ENCODE results near the gene AOPEP.

Gene AOPEP, protein sequence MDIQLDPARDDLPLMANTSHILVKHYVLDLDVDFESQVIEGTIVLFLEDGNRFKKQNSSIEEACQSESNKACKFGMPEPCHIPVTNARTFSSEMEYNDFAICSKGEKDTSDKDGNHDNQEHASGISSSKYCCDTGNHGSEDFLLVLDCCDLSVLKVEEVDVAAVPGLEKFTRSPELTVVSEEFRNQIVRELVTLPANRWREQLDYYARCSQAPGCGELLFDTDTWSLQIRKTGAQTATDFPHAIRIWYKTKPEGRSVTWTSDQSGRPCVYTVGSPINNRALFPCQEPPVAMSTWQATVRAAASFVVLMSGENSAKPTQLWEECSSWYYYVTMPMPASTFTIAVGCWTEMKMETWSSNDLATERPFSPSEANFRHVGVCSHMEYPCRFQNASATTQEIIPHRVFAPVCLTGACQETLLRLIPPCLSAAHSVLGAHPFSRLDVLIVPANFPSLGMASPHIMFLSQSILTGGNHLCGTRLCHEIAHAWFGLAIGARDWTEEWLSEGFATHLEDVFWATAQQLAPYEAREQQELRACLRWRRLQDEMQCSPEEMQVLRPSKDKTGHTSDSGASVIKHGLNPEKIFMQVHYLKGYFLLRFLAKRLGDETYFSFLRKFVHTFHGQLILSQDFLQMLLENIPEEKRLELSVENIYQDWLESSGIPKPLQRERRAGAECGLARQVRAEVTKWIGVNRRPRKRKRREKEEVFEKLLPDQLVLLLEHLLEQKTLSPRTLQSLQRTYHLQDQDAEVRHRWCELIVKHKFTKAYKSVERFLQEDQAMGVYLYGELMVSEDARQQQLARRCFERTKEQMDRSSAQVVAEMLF

DNA sequence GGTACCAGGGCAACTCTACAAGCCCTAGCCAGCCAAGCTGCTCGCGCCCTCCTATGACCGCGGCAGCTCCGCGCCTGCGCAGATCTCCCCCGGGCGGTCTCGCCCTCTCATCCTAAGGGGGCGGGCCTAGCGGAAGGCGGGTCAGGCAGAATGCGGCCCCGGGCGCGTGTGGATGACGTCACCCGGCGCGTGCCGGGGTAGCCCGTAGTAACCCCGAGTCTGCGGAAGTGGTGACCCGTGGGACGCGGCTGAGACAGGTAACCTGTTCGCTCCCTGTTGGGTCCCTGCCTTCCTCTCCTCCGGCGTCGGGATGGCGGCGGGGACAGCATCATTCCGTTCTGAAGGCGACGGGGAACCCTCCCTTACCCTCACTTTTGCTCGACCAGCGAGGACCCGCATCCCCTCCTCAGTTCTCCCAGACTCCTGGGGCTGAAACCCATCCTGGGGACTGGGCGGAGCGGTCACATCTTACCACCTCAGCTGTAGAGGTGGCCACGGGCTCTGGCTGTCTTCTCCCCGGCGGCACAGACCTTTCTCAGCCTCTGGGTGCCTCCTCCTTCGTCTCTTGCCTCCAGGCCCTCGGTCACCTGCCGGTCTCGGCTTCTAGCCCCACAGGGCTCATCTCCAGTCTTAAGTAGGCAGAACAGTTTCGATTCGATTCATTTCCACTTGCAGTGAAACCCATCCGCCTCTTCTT, at the start of gene AOPEP:
Gene AOPEP (plus strand): TSS at position 205 of the 697 bp plus-strand sequence. CDS start 33,085 bp downstream, outside the sequence.
- in situ Hi-C loops (cut with MboI; ENCODE audit: low sequenced_read_pairs, unreplicated experiment): no loop called here
- peak; percentile 100 for DNase-seq (ENCODE audit: low spot score)
- TF ChIP-seq, protein P1, sequence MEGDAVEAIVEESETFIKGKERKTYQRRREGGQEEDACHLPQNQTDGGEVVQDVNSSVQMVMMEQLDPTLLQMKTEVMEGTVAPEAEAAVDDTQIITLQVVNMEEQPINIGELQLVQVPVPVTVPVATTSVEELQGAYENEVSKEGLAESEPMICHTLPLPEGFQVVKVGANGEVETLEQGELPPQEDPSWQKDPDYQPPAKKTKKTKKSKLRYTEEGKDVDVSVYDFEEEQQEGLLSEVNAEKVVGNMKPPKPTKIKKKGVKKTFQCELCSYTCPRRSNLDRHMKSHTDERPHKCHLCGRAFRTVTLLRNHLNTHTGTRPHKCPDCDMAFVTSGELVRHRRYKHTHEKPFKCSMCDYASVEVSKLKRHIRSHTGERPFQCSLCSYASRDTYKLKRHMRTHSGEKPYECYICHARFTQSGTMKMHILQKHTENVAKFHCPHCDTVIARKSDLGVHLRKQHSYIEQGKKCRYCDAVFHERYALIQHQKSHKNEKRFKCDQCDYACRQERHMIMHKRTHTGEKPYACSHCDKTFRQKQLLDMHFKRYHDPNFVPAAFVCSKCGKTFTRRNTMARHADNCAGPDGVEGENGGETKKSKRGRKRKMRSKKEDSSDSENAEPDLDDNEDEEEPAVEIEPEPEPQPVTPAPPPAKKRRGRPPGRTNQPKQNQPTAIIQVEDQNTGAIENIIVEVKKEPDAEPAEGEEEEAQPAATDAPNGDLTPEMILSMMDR (IDR thresholded peaks at IDR 0.05; ENCODE audit: borderline replicate concordance, control extremely low read depth, extremely low read depth, insufficient read depth, missing control alignments): no peak

DNA sequence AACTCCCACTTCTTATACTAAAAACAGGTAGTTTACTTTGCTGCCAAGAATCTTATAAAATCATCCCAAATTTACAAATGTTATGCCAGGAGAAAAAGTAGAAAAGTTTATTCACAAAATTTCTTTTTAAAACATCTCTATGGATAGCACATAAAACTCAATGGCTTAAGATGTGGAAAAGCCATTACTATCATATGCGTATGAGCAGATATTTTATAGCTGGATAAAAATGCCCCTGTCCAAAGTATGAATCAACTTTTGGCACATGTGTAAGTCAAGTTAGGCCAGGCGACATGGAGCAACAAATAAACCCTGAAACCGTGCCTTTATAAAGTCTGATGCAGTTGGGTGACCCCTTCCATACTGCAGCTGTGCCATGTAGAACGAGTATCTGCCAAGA, 48.6 kb upstream of the AOPEP start:
- DNase-seq (ENCODE audit: low spot score): no peak
- TF ChIP-seq, protein P1 (IDR thresholded peaks at IDR 0.05; ENCODE audit: borderline replicate concordance, control extremely low read depth, extremely low read depth, insufficient read depth, missing control alignments): no peak
- in situ Hi-C loops (cut with MboI; ENCODE audit: low sequenced_read_pairs, unreplicated experiment): no loop called here

DNA sequence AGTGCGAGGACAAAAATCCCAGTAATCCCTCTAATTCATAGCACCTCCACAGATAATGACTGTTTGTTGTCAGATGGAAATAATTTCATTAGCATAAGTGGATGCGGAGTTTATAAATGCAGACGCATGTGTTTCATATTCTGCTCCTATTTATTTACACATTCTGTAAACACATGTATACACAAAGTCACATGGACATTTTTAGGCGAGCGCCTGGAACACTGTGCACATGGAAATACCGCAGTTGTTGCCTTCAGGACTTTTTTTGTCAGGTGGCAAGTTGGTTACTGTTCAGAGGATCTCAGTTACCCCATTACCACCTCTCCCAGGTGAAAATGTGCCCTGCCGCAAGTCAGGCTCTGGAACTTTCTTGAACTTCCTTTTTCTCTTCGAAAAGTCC, 46.9 kb upstream of the AOPEP start:
- TF ChIP-seq, protein P1 (IDR thresholded peaks at IDR 0.05; ENCODE audit: borderline replicate concordance, control extremely low read depth, extremely low read depth, insufficient read depth, missing control alignments): no peak
- DNase-seq (ENCODE audit: low spot score): no peak
- in situ Hi-C loops (cut with MboI; ENCODE audit: low sequenced_read_pairs, unreplicated experiment): no loop called here

DNA sequence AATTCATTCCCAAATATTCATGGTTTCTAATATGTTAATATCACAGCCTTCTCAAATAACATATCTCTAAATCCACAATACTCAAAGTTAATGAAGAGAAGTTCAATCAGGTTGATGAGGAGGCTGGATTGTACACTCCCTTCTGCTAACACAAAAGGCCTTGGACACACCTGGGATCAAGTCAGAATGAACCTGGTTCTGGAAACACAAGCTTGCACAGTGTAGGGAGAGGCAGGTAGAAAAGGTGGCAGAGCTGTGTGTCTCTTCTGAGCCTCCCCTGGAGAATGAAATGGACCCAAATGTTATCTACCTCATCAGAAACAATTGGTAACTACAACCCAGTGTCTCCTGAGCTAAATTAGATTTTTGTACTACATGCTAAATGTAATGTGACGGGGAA, 46.5 kb upstream of the AOPEP start:
- TF ChIP-seq, protein P1 (IDR thresholded peaks at IDR 0.05; ENCODE audit: borderline replicate concordance, control extremely low read depth, extremely low read depth, insufficient read depth, missing control alignments): no peak
- in situ Hi-C loops (cut with MboI; ENCODE audit: low sequenced_read_pairs, unreplicated experiment): loop anchor here (5.0 to 10.0 kb wide), 2 partner anchors 235 to 447 kb away; no protein-coding TSS in a partner anchor
- no peak for DNase-seq (ENCODE audit: low spot score)

DNA sequence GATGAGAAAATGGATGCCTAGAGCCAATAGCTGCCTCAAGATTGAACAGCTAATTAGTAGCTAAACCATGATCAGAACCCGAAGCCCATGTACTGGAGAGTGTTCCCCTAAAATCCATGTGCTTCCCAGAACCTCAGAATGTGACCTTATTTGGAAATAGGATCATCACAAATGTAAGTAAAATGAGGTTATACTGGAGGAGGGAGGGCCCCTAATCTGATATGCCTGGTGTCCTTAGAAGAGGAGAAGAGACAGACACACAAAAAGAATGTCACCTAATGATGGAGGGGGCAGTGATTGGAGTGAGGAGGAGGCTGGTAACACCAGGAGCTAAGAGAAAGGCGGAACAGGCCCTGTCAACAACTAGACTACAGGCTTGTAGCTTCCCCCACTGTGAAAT, 45.9 kb upstream of the AOPEP start:
- in situ Hi-C loops (cut with MboI; ENCODE audit: low sequenced_read_pairs, unreplicated experiment): loop anchor here (5.0 to 10.0 kb wide), 2 partner anchors 234 to 447 kb away; no protein-coding TSS in a partner anchor
- no peak for DNase-seq (ENCODE audit: low spot score)
- TF ChIP-seq, protein P1 (IDR thresholded peaks at IDR 0.05; ENCODE audit: borderline replicate concordance, control extremely low read depth, extremely low read depth, insufficient read depth, missing control alignments): no peak

DNA sequence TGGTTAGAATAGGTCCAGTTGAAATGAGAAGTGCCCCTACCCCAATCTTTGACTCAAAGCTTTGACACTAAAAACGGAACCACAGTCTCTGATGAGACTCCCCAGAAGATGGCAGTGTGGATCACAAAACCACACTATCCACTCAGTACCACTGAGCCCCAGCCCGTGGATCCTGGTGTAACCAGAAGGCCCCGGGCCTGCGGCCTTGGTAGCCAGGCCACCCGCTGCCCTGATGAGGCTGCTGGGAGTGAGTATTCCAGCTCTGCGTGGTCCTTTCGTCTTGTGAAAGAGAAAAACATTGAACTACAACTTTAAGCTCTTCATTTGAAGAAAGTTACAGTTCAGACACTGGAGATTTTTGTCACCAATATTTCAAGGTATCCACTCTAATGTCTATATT, 45.0 kb upstream of the AOPEP start:
- in situ Hi-C loops (cut with MboI; ENCODE audit: low sequenced_read_pairs, unreplicated experiment): loop anchor here (5.0 to 10.0 kb wide), 2 partner anchors 233 to 446 kb away; no protein-coding TSS in a partner anchor

More for the DNA sequence above, 45.0 kb upstream of the AOPEP start:
- TF ChIP-seq, protein P1 (IDR thresholded peaks at IDR 0.05; ENCODE audit: borderline replicate concordance, control extremely low read depth, extremely low read depth, insufficient read depth, missing control alignments): peak; percentile 45
- peak; percentile 74 for DNase-seq (ENCODE audit: low spot score)
